Measurements from ENCODE around the gene COA6. TPM values are rescaled to one million over a fixed set of nuclear protein-coding genes. Genes with fewer than 3 reads are reported as not detected.

The COA6 gene
- total and polyA plus RNA-seq, 2 donors from 2014 or later = 21.2 to 76.4 TPM

- Histone ChIP-seq H3K4me1 (ENCODE audit: control insufficient read depth in 2 of 3, insufficient read depth in 2 of 3, low read depth in 1 of 3, low read length in 3 of 3) (no peaks in the 10 kb centered on the region), H3K36me3 (ENCODE audit: control insufficient read depth in 2 of 3, insufficient read depth in 3 of 3, low read length in 3 of 3) (peaks cover 0 to 8% (median 0%) of the 10 kb centered on the region in 3 donors), H3K4me3 (ENCODE audit: low read length in 3 of 3) (no peak overlapping the region), H3K9ac (ENCODE audit: low read length in 3 of 3) (no peak overlapping the region), H3K9me3 (ENCODE audit: control insufficient read depth in 2 of 3, insufficient read depth in 1 of 3, low read length in 3 of 3) (no peaks in the 10 kb centered on the region), H3K27me3 (ENCODE audit: control insufficient read depth, insufficient read depth, low read length) (no peaks in the 10 kb centered on the region), H3K27ac (ENCODE audit: low read depth in 2 of 2, low read length in 2 of 2) (no peak overlapping the region)
- intact Hi-C loops (cut with DNase I) = no loop called here
- no peak for FAIRE-seq
- TF ChIP-seq, protein P1, sequence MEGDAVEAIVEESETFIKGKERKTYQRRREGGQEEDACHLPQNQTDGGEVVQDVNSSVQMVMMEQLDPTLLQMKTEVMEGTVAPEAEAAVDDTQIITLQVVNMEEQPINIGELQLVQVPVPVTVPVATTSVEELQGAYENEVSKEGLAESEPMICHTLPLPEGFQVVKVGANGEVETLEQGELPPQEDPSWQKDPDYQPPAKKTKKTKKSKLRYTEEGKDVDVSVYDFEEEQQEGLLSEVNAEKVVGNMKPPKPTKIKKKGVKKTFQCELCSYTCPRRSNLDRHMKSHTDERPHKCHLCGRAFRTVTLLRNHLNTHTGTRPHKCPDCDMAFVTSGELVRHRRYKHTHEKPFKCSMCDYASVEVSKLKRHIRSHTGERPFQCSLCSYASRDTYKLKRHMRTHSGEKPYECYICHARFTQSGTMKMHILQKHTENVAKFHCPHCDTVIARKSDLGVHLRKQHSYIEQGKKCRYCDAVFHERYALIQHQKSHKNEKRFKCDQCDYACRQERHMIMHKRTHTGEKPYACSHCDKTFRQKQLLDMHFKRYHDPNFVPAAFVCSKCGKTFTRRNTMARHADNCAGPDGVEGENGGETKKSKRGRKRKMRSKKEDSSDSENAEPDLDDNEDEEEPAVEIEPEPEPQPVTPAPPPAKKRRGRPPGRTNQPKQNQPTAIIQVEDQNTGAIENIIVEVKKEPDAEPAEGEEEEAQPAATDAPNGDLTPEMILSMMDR (IDR thresholded peaks at IDR 0.05; ENCODE audit: borderline replicate concordance, extremely low read depth, insufficient read depth) = no peak
- DNase-seq = no peak
Observed at GRCh38 chr1:234413485-234413884, 40.2 kb downstream of the COA6 start.

GRCh38 chr1:234413990-234414389 is 40.7 kb downstream of the COA6 start:
- Histone ChIP-seq H3K4me1 (ENCODE audit: control insufficient read depth in 2 of 3, insufficient read depth in 2 of 3, low read depth in 1 of 3, low read length in 3 of 3) (no peaks in the 10 kb centered on the region), H3K4me3 (ENCODE audit: low read length in 3 of 3) (no peak overlapping the region), H3K27me3 (ENCODE audit: control insufficient read depth, insufficient read depth, low read length) (no peaks in the 10 kb centered on the region), H3K27ac (ENCODE audit: low read depth in 2 of 2, low read length in 2 of 2) (no peak overlapping the region), H3K36me3 (ENCODE audit: control insufficient read depth in 2 of 3, insufficient read depth in 3 of 3, low read length in 3 of 3) (peaks cover 0 to 8% (median 0%) of the 10 kb centered on the region in 3 donors), H3K9ac (ENCODE audit: low read length in 3 of 3) (no peak overlapping the region), H3K9me3 (ENCODE audit: control insufficient read depth in 2 of 3, insufficient read depth in 1 of 3, low read length in 3 of 3) (no peaks in the 10 kb centered on the region)
- TF ChIP-seq, protein P1 (IDR thresholded peaks at IDR 0.05; ENCODE audit: borderline replicate concordance, extremely low read depth, insufficient read depth) = no peak
- intact Hi-C loops (cut with DNase I) = no loop called here
- DNase-seq = no peak
- FAIRE-seq = no peak

- TF ChIP-seq, protein P1 (IDR thresholded peaks at IDR 0.05; ENCODE audit: borderline replicate concordance, extremely low read depth, insufficient read depth) = no peak
- Histone ChIP-seq H3K27ac (ENCODE audit: low read depth in 2 of 2, low read length in 2 of 2) (no peak overlapping the region), H3K4me3 (ENCODE audit: low read length in 3 of 3) (no peak overlapping the region), H3K27me3 (ENCODE audit: control insufficient read depth, insufficient read depth, low read length) (no peaks in the 10 kb centered on the region), H3K9ac (ENCODE audit: low read length in 3 of 3) (no peak overlapping the region), H3K9me3 (ENCODE audit: control insufficient read depth in 2 of 3, insufficient read depth in 1 of 3, low read length in 3 of 3) (no peaks in the 10 kb centered on the region), H3K36me3 (ENCODE audit: control insufficient read depth in 2 of 3, insufficient read depth in 3 of 3, low read length in 3 of 3) (peaks cover 4 to 18% (median 14%) of the 10 kb centered on the region in 3 donors), H3K4me1 (ENCODE audit: control insufficient read depth in 2 of 3, insufficient read depth in 2 of 3, low read depth in 1 of 3, low read length in 3 of 3) (no peaks in the 10 kb centered on the region)
- DNase-seq (no peak), FAIRE-seq (no peak)
- intact Hi-C loops (cut with DNase I) = no loop called here
Observed at GRCh38 chr1:234427950-234428646, 54.8 kb downstream of the COA6 start.
